Memory B cell (primary cell): ENCODE measurements around the gene LHPP.
"Not testable (repeated sequence)": the region's sequence is repeated elsewhere in the genome, so short reads cannot be mapped to it uniquely, and the experiment has no call there.

Experiments
- ATAC-seq: fragments of 150-1000 bp; cut with Tn5 transposase; 2 replicates; pipeline ENCODE4 v1.10.0; 2021; ENCODE audit warnings: low read depth, mild to moderate bottlenecking, moderate library complexity
- DNase-seq, 2 donors: peaks; one replicate each; pipeline ENCODE4 v3.0.0; 2022; ENCODE audit warnings: low spot score in 2 of 2
- H3K27ac Mint-ChIP-seq: one replicate; pipeline ENCODE4 v1.8.0; 2022; ENCODE audit warnings: mild to moderate bottlenecking, moderate library complexity, mixed read lengths
- H3K27me3 Mint-ChIP-seq: one replicate; pipeline ENCODE4 v1.8.0; 2022; ENCODE audit warnings: mixed read lengths
- H3K36me3 Mint-ChIP-seq: one replicate; pipeline ENCODE4 v1.8.0; 2022; ENCODE audit warnings: mild to moderate bottlenecking, mixed read lengths
- H3K4me1 Mint-ChIP-seq: one replicate; pipeline ENCODE4 v1.8.0; 2022; ENCODE audit warnings: mixed read lengths
- H3K4me3 Mint-ChIP-seq: one replicate; pipeline ENCODE4 v1.8.0; 2022; ENCODE audit warnings: mild to moderate bottlenecking, moderate library complexity, mixed read lengths
- H3K9me3 Mint-ChIP-seq: one replicate; pipeline ENCODE4 v1.8.0; 2022; ENCODE audit warnings: mixed read lengths

Gene LHPP

DNA sequence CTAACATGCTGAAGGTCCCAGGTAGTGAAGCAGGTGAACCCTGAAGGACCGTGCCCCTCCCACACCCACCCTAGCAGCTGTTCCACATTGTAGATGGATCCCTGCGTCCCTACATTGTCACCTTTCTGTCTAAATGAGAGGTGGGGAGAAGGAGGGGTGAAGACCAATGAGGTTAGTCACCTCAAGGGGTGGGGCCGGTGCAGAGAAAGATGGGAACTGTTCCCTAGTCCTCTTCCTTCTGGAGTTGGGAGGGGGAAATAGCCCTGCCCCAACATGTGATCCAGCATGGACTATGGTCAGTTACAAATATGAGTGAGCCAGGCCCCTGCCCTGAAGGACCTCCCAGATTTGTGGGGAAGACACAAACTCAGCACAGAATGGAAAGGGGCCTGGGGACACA is 124.5 kb downstream of the LHPP start:
- Mint-ChIP-seq H3K4me3 (peak overlapping the region; percentile 61), H3K4me1 (peaks cover 22% of the 10 kb centered on the region), H3K27ac (peak overlapping the region; percentile 14), H3K27me3 (no peaks in the 10 kb centered on the region), H3K36me3 (peaks cover 9% of the 10 kb centered on the region), H3K9me3 (peaks cover under 1% of the 10 kb centered on the region)
- DNase-seq (no peak), ATAC-seq (no peak)

DNA sequence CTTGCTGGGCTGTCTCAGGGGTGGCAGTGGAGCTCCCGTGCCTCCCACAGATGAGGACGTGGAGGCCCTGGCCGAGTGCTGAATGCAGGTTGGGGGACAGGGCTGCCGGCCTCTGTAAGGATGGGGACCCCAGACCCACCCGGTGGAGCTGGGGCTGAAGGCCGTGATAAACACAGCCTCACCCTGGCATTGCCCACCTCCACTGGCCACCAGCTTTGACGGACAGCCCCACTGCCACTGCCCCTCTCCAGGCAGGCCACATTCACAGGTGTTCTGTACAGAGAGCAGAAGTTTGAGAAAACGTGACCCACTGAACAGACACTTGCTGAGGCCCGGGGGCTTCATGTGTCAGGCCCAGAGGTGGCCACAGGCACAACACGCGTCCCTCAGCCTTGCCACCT is 126.2 kb downstream of the LHPP start:
- Mint-ChIP-seq H3K27ac (no peak overlapping the region), H3K9me3 (peaks cover 2% of the 10 kb centered on the region), H3K27me3 (no peaks in the 10 kb centered on the region), H3K4me1 (peaks cover 28% of the 10 kb centered on the region), H3K4me3 (no peak overlapping the region), H3K36me3 (peaks cover 12% of the 10 kb centered on the region)
- DNase-seq (no peak), ATAC-seq (no peak)

DNA sequence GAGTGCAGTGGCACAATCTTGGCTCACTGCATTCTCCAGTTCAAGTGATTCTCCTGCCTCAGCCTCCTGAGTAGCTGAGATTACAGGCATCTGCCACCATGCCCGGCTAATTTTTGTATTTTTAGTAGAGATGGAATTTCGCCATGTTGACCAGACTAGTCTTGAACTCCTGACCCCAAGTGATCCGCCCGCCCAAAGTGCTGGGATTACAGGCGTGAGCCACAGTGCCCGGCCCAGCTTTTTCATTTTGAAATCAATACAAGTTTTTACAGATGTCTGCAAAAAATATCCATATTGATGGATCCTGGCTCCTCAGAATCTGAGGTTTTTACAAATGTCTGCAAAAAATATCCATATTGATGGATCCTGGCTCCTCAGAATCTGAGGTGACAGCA is 126.7 kb downstream of the LHPP start:
- not testable (repeated sequence) for H3K9me3 Mint-ChIP-seq, H3K27ac Mint-ChIP-seq, H3K27me3 Mint-ChIP-seq, ATAC-seq, DNase-seq, H3K4me3 Mint-ChIP-seq
- peaks cover 10% of the 10 kb centered on the region for H3K36me3 Mint-ChIP-seq
- peaks cover 25% of the 10 kb centered on the region for H3K4me1 Mint-ChIP-seq

DNA sequence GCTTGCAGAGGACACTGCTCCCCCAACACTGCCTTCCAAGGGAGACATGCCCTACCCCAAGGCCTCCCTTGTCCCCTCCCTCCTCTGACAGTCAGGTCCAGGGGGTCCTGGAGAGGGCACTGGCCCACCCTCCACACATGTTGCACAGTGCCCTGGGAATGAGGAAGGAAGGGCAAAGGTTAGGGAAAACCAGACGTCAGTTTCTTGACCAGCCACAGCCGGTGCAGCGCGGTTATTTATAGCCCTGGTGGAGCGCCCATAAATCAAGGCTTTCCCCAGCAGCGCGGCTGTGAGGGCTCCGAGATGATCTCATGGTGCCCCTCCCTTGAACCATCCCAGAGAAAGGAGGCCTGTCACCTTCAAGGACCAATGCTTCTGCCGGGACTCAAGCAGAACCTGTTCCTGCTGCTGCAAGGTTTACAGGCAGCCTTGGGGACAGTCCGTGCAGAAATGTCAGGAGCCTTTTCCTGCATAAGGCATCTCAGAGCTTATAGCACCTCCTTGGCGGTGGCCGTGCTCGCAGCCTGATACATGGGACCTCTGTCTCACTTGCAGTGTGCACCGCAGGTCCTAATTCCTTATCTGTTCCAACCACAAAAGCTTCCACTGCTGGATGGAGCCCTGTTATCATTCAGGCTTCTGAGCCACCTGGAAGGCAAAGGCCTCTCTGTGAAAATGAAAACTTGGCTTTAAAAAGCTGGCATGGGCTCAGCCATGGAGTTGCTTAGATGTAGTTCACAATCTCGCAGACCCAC is 127.3 kb downstream of the LHPP start:
- DNase-seq (no peak), ATAC-seq (no peak)
- Mint-ChIP-seq H3K9me3 (peaks cover 2% of the 10 kb centered on the region), H3K4me3 (no peak overlapping the region), H3K4me1 (peaks cover 23% of the 10 kb centered on the region), H3K27me3 (no peaks in the 10 kb centered on the region), H3K36me3 (peaks cover 9% of the 10 kb centered on the region), H3K27ac (no peak overlapping the region)

DNA sequence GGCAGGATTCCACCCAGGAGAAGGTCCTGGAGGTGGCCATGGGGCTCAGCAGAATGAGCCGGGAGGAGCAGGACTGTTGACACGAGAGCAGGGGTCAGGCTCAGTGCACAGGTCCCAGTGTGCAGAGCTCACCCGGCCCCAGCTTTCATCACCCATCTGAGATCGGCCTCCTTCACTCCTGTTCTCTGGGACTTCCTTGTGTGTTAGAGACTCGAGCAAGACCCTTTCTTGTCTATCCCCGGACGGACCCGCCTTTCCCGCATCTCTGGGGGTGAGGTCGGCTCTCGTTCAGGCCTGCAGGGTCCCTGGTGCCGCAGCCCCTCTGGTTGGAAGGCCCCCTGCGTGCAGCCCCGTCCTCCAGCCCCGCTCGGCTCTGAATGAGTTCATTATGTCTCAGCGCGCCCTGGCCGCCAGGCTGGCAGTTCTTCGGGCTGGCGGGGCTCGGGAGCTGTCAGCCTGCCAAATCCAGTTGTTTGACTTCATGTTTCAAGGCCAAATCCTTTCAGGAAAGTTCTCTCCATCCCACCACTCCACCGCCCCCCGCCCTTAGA is 127.9 kb downstream of the LHPP start:
- Mint-ChIP-seq H3K9me3 (peaks cover 2% of the 10 kb centered on the region), H3K4me1 (peaks cover 23% of the 10 kb centered on the region), H3K4me3 (no peak overlapping the region), H3K36me3 (peaks cover 11% of the 10 kb centered on the region), H3K27ac (no peak overlapping the region), H3K27me3 (no peaks in the 10 kb centered on the region)
- DNase-seq (no peak), ATAC-seq (no peak)

DNA sequence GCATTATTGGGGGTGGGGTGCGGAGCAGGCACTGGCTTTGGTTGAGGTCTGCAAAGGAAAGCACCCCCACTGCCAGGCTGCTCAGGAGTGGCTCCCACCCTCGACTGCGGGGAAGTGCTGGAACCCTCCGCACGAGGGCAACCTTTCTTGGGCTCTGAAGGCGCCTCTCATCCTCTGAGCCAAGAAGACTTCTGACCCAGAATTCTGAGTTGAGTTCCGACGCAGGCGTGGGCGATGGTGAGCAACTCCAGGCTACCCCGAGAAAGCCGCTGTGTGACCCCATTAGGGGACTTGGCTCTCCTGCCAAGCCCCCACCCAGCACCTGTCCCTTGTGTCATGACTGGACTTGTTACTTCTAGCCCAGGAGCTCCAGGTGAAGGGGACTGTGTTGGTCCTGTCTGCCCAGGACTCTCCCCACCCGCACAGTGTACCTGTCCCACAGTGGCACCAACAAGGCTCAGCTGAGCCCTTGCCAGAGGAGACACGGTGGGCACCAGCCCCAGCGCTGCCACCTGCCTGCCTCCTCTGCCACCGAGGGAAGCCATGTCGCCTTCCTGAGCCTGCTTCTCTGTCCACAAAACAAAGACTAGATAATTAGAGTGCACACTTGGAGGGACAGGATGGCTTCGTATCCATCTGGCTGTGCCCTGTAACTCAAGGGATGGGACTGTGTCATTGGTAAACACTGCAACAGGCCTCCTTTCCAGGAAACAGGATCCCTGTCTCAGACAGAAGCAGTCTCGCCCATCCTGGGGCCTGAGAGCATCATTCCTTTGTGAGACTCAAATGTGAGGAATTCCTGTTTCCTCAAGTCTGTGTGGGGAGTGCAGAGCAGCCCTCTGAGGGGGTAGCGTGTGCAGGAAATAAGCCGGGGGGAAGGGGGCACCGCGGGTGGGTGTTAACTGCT is 128.8 kb downstream of the LHPP start:
- H3K27me3 Mint-ChIP-seq: no peaks in the 10 kb centered on the region
- H3K4me1 Mint-ChIP-seq: peaks cover 23% of the 10 kb centered on the region
- peaks cover 11% of the 10 kb centered on the region for H3K36me3 Mint-ChIP-seq
- H3K4me3 Mint-ChIP-seq: peak overlapping the region; percentile 27
- H3K9me3 Mint-ChIP-seq: peaks cover 2% of the 10 kb centered on the region
- ATAC-seq (no peak), DNase-seq (no peak)
- H3K27ac Mint-ChIP-seq: no peak overlapping the region

DNA sequence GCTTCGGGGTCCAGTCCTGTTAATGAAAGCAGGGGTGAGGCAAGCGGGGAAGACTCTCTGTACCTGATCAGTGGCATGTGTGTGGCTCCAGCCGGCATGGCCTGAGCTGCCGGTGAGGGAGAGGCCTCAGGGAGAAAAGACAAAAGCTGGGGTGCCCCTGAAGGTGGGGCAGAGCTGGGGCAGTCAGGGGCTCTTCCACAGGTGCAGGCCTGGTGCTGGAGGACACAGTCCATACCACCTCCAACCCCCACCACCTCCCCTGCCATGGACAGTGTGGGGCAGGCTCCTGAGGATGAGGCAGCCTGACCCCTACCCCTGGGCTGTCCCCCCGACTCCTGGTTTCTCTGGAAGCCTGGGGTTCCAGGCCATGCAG is 129.5 kb downstream of the LHPP start:
- Mint-ChIP-seq H3K4me1 (peaks cover 26% of the 10 kb centered on the region), H3K4me3 (no peak overlapping the region), H3K9me3 (peaks cover 4% of the 10 kb centered on the region), H3K36me3 (peaks cover 11% of the 10 kb centered on the region), H3K27ac (no peak overlapping the region), H3K27me3 (no peaks in the 10 kb centered on the region)
- DNase-seq: no peak
- no peak for ATAC-seq

DNA sequence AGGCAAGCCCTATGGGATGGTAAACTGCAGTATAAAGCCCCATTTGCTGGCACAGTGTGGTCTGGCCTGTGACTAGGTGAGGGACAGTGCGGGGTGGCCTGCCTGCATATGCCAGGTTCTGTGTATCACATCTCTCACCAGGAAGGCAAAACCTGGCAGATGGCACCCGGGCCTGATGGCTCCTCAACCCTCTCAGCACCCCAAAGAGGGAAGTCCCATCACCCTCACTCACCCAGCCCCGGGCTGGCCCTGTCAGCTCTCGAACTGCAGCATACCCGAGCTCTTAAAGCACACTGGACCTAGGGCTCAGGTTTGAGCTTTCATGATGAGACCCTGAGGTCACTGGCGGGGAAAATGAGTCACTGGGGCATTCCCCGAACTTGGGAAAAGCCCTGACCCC is 130.5 kb downstream of the LHPP start:
- Mint-ChIP-seq H3K27ac (peak overlapping the region; percentile 80), H3K27me3 (no peaks in the 10 kb centered on the region), H3K9me3 (peaks cover 4% of the 10 kb centered on the region), H3K4me1 (peaks cover 24% of the 10 kb centered on the region), H3K4me3 (no peak overlapping the region), H3K36me3 (peaks cover 11% of the 10 kb centered on the region)
- DNase-seq: no peak
- peak; percentile 47 for ATAC-seq

DNA sequence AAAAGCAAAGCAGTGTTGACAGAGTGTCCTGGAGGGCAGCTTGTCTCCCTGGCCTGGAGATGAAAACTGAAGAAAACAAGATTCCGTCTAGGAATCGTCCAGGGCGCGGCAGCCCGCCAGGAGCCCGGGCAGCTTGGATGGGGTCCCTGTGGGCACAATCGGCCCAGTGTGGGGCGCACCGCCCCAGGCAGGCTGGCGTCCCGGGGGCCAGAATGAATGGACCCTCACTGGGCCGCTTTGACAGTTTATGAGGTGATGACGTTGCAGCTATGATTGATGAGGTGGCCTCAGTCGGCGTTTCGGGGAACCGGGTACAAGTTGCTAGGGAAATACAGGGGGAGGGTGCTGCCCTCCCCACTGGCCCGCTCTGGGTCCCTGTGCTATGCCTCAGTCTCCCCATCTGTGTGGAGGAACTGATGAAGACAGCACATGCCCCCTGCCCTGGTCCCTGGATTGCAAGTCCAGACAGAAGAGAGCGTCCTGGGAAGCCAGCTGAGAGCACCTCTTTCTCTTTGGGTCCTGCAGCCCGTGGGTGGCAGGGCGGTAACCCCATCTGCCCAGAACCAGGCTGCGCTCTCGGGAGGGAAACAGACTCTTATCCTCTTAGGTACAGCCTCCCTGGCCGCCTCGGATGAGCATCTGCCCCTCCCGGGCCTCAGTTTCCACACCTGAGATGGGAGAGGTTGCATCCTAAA is 131.3 kb downstream of the LHPP start:
- ATAC-seq (no peak), DNase-seq (no peak)
- Mint-ChIP-seq H3K36me3 (peaks cover 11% of the 10 kb centered on the region), H3K4me3 (no peak overlapping the region), H3K4me1 (peaks cover 22% of the 10 kb centered on the region), H3K27me3 (no peaks in the 10 kb centered on the region), H3K27ac (peak overlapping the region; percentile 80), H3K9me3 (peaks cover 4% of the 10 kb centered on the region)

DNA sequence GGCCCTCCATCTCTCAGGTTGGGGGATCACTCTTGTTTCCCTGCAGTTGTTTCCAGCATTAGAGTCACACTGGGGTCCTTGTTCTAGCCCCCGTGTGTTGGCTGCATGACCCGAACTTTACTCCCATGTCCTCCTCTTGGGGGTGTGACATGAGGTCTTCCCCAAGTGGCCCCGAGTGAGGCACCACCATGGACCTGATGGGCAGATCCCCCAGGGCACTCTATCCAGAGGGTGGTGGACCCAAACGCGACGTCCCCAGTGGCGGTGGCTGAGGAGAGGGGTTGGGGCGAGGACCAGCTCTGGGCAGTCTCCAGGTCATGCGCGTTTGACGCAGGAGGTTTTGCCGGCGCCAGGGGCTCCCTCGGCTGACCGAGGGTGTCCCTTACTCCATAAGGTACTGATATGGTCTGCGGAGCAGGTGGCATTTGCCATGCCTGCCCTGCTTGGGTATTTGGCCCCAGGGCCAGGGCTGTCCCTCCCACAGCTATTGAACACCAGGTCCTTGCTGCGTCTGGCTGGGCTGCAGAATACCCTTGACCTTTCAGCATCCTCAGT is 131.9 kb downstream of the LHPP start:
- Mint-ChIP-seq H3K27me3 (no peaks in the 10 kb centered on the region), H3K4me1 (peaks cover 23% of the 10 kb centered on the region), H3K9me3 (peaks cover 4% of the 10 kb centered on the region), H3K36me3 (peaks cover 11% of the 10 kb centered on the region), H3K4me3 (no peak overlapping the region), H3K27ac (no peak overlapping the region)
- DNase-seq (no peak), ATAC-seq (no peak)

DNA sequence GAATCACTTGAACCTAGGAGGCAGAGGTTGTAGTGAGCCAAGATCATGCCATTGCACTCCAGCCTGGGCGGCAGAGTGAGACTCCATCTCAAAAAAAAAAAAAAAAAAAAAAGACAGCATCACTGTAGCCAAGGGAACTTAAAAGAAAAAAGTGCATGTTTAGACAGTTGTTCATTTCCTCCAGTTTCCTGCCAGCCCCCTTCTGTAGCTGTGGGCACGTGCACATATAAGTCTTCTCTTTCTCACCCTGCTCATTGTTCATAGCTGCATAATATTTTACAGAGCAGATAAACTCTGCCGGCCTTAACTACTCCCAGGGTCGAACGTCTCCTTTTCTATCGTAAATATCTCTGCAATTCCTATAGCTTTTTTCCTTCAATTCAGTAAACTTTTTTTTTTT is 132.6 kb downstream of the LHPP start:
- Mint-ChIP-seq H3K9me3 (peaks cover 5% of the 10 kb centered on the region), H3K4me1 (peaks cover 30% of the 10 kb centered on the region), H3K36me3 (peaks cover 17% of the 10 kb centered on the region), H3K4me3 (no peak overlapping the region), H3K27me3 (no peaks in the 10 kb centered on the region), H3K27ac (no peak overlapping the region)
- DNase-seq: no peak
- ATAC-seq: no peak

DNA sequence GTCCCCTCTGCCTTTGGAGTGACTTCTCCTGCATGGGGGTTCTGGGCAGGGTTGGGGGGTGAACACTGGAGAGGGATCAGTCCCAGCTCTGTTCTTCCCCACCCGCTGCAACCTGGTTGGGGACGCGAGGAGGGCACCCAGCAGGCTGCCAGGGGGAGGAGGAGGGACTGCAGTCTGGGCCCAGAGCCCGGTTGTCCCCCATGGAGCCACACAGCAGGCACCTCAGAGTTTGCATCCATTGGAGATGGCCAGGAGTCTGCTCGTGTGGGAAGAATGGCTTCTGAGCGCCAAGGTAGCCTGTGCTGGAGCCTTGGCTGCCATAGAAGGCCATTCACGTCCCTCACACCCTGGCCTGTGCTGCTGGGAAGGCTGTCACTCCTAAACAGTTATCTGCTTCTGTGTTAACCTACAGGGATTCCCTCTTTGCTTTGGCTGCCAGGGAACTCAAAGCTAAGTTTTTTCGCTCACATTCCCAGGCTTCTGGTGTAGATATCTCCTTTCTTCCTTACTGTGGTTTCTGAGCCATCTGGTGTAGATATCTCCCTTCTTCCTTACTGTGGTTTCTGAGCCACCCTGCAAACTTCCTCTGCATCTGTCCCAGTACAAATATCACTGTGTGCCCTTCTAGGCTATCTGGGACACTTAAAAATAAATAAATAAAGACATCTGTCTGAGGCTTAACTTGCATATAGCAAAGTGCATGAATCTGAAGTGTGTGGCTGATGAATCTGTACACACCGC is 133.7 kb downstream of the LHPP start:
- peaks cover 17% of the 10 kb centered on the region for H3K36me3 Mint-ChIP-seq
- no peak for DNase-seq
- H3K27ac Mint-ChIP-seq: no peak overlapping the region
- ATAC-seq: no peak
- peaks cover 37% of the 10 kb centered on the region for H3K4me1 Mint-ChIP-seq
- peaks cover 5% of the 10 kb centered on the region for H3K9me3 Mint-ChIP-seq
- no peaks in the 10 kb centered on the region for H3K27me3 Mint-ChIP-seq
- H3K4me3 Mint-ChIP-seq: no peak overlapping the region

DNA sequence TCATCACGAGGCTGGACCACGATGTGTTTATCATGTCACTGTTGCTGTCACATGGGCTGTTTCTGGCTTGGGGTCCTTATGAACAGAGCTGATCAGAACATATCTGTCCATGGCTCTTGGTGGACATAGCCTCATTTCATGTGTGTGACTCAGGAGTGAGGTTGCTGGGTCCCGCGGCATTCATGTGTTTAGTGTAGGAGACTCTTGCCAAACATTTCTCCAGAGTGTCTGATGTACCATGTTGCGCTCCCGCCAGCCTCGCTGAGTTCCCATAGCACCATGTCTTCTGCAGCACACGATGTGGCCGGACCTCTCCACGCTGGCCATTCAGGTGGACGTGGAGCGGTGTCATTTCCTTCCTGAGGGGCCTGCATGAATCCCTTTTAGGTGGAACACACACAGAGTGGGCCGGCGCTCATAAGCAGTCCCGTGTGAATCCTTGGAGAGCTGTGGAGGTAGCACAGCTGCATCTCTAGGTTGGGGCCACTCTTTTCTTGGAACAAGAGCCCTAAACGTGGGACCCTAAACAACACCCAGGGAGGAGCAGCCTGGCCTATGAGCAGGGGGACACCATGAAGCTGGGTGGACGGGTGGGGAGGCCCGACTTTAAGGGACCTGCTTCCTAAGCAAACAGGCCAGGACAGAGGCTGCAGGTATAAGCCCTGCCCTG is 134.6 kb downstream of the LHPP start:
- Mint-ChIP-seq H3K36me3 (peaks cover 13% of the 10 kb centered on the region), H3K9me3 (peaks cover 5% of the 10 kb centered on the region), H3K4me3 (no peak overlapping the region), H3K27me3 (no peaks in the 10 kb centered on the region), H3K27ac (no peak overlapping the region), H3K4me1 (peaks cover 40% of the 10 kb centered on the region)
- DNase-seq: no peak
- no peak for ATAC-seq
